OCI-LY3 (cell line): ENCODE data around the gene HAGH.

Experiments
- CTCF ChIP-seq: fragments of 200-600, 300-600 bp; sonication (generic); IDR thresholded peaks from 2 replicates; pipeline ENCODE4 v1.5.1; 2014; ENCODE audit warnings: antibody characterized with exemption, low read length, low read depth
- EZH2phosphoT487 ChIP-seq: fragments of 200-600 bp; shearing (Covaris generic); IDR thresholded peaks from 2 replicates; pipeline ENCODE4 v1.6.1; 2018; ENCODE audit warnings: antibody characterized with exemption, mixed run types, low read depth

GRCh38 chr16:1765826-1766225, 60.8 kb downstream of the HAGH start:
- no peak for TF ChIP-seq CTCF
- TF ChIP-seq EZH2phosphoT487, result no peak
